NCI-H1417 (cell line): ENCODE data around the gene CCDC57.
A peak's percentile ranks its signal among the peaks of the same experiment; 100 is the strongest.

ENCODE experiments used
- DNase-seq, 3 experiments: peaks; one replicate each; lab custom pipeline; 2025; lab: John Stamatoyannopoulos, UW

CCDC57 gene

DNA sequence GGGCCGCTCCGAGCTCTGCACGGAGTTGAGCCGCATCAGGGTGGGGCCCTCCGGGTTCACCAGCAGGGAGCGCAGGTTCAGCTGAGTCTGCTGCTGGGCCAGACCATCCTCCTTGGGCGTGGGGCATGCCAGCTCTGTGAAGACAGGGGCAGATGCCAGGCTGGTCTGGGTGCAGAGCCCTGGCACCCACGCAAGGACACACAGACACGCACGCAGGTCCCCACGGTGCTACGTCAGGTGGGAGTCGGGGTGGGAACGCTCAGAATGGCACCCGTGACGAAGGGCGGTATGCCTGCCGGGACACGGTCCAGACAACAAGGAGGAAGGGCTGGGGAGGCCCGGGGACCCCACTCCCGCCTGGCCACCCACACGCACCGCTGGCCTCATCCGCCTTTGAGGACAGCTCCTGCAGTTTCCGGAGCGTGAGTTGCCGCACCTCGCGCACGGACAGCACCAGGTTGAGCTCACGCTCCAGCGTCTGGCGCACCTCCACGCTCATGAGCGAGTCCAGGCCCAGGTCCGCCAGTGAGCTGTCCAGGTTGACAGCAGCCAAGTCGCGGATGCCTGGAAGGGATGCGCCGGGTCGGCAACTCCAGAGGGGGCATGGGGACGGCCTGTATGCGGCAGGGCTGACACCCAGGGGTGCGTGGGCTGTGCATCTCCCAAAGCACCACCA is 131.7 kb downstream of the CCDC57 start:
- DNase-seq, result no peak

GRCh38 chr17:82080048-82080788 is 132.4 kb downstream of the CCDC57 start:
- no peak for DNase-seq

- DNase-seq, result no peak
Measured at GRCh38 chr17:82079001-82079677, 133.5 kb downstream of the CCDC57 start.

GRCh38 chr17:82078433-82078832 is 134.2 kb downstream of the CCDC57 start:
- no peak for DNase-seq

DNA sequence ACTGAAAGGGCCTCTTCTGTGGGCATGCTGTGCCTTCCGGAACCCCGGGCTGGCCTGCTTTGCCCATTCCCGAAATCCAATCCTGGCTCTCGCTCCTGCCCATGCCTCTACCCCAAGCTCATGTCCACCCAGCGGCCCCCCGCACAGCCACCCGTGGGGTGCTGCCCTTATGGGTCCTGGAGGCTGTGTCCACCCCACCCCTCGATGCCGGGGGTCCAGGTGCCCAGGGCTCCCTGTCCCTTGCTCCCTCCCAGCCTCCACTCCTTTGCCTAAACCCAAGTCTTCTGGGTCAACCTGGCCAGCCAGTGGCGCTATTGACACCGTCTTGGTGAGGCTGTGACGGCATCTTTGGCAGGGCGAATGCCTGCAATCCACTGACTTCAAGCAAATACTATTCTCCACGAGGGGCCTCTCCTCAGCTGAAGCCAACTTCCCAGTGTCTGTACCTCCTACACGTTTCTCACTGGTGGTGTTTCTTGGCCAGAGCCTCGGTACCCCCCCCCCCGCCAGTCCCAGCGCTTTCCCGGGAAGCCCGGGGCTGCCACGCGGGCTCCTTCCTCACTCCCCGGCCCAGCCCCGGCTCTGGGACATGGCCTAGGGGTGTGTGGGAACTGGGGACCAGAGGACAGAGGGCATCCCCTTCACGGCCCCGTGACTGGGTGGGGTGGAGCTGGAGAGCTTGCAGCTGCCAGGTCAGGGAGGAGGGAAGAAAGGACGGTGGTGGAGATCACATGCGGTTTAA is 134.9 kb downstream of the CCDC57 start:
- DNase-seq, result no peak

- DNase-seq, result no peak
Measured at GRCh38 chr17:82076785-82077591, 135.7 kb downstream of the CCDC57 start.

DNA sequence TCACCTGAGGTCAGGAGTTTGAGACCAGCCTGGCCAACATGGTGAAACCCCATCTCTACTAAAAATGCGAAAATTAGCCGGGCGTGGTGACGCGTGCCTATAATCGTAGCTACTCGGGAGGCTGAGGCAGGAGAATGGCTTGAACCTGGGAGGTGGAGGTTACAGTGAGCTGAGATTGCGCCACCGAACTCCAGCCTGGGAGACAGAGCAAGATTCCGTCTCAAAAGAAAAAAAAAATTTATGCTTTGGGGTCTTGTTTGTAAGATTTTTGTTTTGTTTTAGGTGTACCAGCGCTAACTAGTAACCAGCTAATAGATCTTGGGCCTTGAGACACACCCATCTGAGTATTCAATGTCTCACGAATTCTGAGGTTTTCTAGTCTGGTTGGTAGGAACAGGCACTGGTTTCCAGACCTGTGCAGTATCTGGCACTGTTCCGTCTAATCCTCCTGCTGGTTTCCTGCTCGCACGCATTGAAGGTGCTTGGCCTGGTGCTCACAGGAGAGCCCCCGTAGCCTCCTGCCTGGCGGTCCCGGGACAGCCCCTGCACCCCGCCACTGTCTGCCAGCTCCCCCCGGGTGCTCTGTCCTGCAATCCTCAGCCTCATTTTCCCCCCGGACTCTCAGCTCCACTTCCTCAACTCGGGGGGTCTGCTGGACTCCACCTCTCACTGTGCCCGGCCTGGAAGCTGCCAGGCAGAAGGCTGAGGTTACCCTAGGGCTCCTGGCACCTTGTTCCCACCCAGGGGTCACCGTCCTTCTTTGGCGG is 136.4 kb downstream of the CCDC57 start:
- no peak for DNase-seq

- DNase-seq, result no peak
Measured at GRCh38 chr17:82073446-82073845, 139.2 kb downstream of the CCDC57 start.

GRCh38 chr17:82072827-82073226 is 139.8 kb downstream of the CCDC57 start:
- DNase-seq, result no peak

GRCh38 chr17:82070611-82071010 is 142.0 kb downstream of the CCDC57 start:
- no peak for DNase-seq

DNA sequence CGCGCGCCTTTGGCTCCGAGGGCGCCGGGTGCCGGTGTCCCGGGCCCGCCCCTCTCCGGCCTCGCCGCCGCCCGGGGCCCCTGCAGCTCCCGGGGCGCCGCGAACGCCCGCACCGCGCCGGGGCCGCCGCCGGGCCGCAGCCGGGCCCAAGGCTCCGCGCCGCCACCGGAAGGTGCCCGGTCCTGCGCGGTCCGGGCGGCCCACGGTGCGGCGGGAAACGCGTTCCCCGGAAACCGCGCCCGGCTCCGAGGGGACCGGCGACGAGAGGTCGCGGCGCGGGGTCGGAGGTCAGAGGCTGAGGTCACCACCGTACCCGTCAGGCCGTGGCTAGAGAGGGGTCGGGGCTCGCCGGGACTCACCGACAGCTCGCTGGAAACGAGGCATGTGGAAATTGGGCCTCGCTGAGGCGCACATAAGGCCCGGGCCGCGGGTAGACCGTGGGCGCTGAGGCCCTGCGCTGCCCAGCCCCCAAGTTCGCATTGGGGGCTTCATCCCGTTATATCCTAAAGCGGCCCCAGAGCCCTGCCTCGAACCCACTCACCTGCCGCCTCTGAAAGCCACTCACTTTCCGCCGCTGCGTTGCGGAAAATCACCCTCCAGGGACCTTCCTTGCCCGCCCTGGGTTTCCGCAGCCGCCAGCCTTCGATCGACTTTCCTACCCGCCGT is 146.9 kb downstream of the CCDC57 start, which contains the start of gene DUS1L:
Gene DUS1L (minus strand): TSS at position 167 of the 666 bp plus-strand sequence. CDS start 745 bp downstream, outside the sequence.
- peak; percentile 54 to 68 (median 54) for DNase-seq

GRCh38 chr17:82065193-82065637 is 147.4 kb downstream of the CCDC57 start:
- peak in 2 of 3 experiments; percentile 48 to 54 for DNase-seq

- peak; percentile 4 to 50 (median 41) for DNase-seq
Measured at GRCh38 chr17:82064433-82065192, 148.0 kb downstream of the CCDC57 start.

- no peak for DNase-seq
Measured at GRCh38 chr17:82063424-82064415, 148.9 kb downstream of the CCDC57 start.

- no peak for DNase-seq
Measured at GRCh38 chr17:82062984-82063368, 149.7 kb downstream of the CCDC57 start.

GRCh38 chr17:82062076-82062983 is 150.3 kb downstream of the CCDC57 start:
- no peak for DNase-seq
